Activated B cell treated with CpG ODN at 0.5 μM for 24 hours (primary cell): ENCODE data around the gene EML6. TPM values are rescaled to one million over a fixed set of nuclear protein-coding genes. Genes with fewer than 3 reads are reported as not detected.

Experiments
- ATAC-seq: fragments of 200-7000 bp; cut with Tn5 transposase; one replicate; pipeline ENCODE4 v1.10.0; 2021; ENCODE audit warnings: low read depth, mild to moderate bottlenecking, moderate library complexity
- CTCF ChIA-PET: fragments of 350-600 bp; sonication (Branson Sonifier 250); formaldehyde crosslinking; loops from one replicate; lab custom pipeline; 2021; ENCODE audit warnings: antibody characterized with exemption; lab: Charles Lee
- POLR2A ChIA-PET: fragments of 350-600 bp; sonication (Branson Sonifier 250); formaldehyde crosslinking; loops from one replicate; lab custom pipeline; 2021; ENCODE audit warnings: antibody characterized with exemption; lab: Charles Lee
- DNase-seq: peaks from one replicate; pipeline ENCODE4 v3.0.0; 2022
- H3K27ac Mint-ChIP-seq: one replicate; pipeline ENCODE4 v1.8.0; 2020; ENCODE audit warnings: mixed read lengths
- H3K27me3 Mint-ChIP-seq: one replicate; pipeline ENCODE4 v1.8.0; 2021; ENCODE audit warnings: mixed read lengths
- H3K36me3 Mint-ChIP-seq: one replicate; pipeline ENCODE4 v1.8.0; 2021; ENCODE audit warnings: low read depth, mixed read lengths
- H3K4me1 Mint-ChIP-seq: one replicate; pipeline ENCODE4 v1.8.0; 2021; ENCODE audit warnings: mixed read lengths
- H3K4me3 Mint-ChIP-seq: one replicate; pipeline ENCODE4 v1.8.0; 2020; ENCODE audit warnings: mild to moderate bottlenecking, mixed read lengths
- H3K9me3 Mint-ChIP-seq: one replicate; pipeline ENCODE4 v1.8.0; 2020; ENCODE audit warnings: mixed read lengths
- intact Hi-C: fragments of 100-400 bp; cut with micrococcal nuclease; formaldehyde crosslinking; loops from one replicate; pipeline ENCODE4 v1.15.1; 2024
- total RNA-seq: library from RNA; stranded (reverse); gene quantifications from 2 replicates; pipeline ENCODE4 v1.2.3, GENCODE V29; 2022
- TF ChIP-seq, protein P1 (sequence below): fragments of 200-600 bp; IDR thresholded peaks from one replicate; pipeline ENCODE4 v1.8.0; 2022; ENCODE audit warnings: antibody characterized with exemption, mild to moderate bottlenecking

EML6 gene
- total RNA-seq, 1 donor from 2014 or later: 31.5 TPM

DNA sequence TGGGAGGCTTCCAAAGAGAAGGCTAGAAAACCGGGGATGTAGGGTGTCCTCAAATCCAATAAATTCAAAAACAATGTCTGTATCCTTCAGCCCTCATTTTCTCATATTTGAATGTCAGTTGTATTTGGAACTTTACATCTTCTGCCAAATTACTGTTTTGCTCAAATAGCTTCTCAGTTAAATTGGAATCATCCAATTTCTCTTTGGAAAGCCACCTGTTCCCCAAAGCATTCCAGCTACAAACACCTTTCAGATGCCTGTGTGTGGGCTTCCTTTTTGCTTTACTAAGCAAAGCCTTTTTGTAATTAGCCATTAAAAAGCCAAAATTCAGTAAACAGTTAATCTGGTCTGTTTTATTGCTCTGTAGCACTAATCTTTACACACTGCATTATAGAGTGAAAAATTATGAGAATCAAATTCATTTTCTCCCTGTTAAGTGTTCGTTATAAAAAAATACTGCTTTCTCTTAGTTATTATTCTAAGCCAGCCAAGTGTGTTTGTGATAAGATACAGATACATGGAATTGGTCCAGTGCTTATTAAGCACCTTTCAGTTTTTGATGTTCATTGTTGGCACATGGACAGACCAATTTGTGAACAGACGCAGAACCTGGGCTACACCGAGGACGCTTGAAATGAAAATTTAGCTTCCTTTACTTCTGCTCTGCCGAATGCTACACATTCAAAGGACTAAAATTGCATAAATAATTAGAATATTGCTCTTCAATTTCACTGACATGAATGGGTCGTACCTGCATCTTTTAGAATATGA lies 175.2 kb downstream of the EML6 start:
- H3K4me1 Mint-ChIP-seq: no peaks in the 10 kb centered on the region
- TF ChIP-seq, protein P1, sequence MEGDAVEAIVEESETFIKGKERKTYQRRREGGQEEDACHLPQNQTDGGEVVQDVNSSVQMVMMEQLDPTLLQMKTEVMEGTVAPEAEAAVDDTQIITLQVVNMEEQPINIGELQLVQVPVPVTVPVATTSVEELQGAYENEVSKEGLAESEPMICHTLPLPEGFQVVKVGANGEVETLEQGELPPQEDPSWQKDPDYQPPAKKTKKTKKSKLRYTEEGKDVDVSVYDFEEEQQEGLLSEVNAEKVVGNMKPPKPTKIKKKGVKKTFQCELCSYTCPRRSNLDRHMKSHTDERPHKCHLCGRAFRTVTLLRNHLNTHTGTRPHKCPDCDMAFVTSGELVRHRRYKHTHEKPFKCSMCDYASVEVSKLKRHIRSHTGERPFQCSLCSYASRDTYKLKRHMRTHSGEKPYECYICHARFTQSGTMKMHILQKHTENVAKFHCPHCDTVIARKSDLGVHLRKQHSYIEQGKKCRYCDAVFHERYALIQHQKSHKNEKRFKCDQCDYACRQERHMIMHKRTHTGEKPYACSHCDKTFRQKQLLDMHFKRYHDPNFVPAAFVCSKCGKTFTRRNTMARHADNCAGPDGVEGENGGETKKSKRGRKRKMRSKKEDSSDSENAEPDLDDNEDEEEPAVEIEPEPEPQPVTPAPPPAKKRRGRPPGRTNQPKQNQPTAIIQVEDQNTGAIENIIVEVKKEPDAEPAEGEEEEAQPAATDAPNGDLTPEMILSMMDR: no peak
- H3K9me3 Mint-ChIP-seq: peaks cover 2% of the 10 kb centered on the region
- H3K27ac Mint-ChIP-seq: no peak overlapping the region
- ChIA-PET POLR2A (no interaction called here), CTCF (interaction anchor here (1.2 to 3.9 kb wide), 7 partner anchors 8 to 792 kb away, joined by 3 to 51 read pairs (median 6); no protein-coding TSS in a partner anchor)
- no peak overlapping the region for H3K4me3 Mint-ChIP-seq
- peaks cover 26% of the 10 kb centered on the region for H3K36me3 Mint-ChIP-seq
- DNase-seq (no peak), ATAC-seq (no peak)
- intact Hi-C loops: no loop called here
- H3K27me3 Mint-ChIP-seq: no peaks in the 10 kb centered on the region

DNA sequence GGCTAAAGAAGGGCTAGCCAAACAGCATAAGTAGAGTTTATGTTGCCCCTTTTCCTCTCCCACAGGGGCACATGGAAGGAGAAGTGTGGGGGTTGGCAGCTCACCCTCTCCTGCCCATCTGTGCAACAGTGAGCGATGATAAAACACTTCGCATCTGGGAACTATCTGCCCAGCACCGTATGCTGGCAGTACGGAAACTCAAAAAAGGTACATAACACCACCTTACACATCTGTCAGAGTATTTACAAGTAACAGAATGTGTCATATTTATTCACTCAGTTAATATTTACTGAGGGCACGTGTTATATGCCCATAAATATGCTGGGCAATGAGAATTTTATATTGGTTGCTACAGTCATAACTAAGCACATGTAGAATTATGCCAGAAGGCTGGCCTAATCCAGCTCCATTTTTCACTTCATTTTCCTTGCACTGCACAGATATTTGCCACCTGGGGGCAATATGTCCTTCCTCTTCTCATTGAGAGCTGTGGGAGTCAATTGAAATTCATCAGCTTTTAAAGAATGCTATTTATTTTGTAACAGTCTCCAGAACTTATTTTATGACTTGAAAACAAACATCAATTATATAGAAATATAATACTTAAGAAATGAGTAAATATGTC lies 176.2 kb downstream of the EML6 start:
- TF ChIP-seq, protein P1: no peak
- Mint-ChIP-seq H3K27ac (no peak overlapping the region), H3K27me3 (no peaks in the 10 kb centered on the region), H3K4me1 (no peaks in the 10 kb centered on the region), H3K9me3 (peaks cover 2% of the 10 kb centered on the region), H3K36me3 (peaks cover 22% of the 10 kb centered on the region), H3K4me3 (no peak overlapping the region)
- DNase-seq (no peak), ATAC-seq (no peak)
- intact Hi-C loops: loop anchor here (1.0 to 5.0 kb wide), 3 partner anchors 118 to 276 kb away; no protein-coding TSS in a partner anchor
- POLR2A ChIA-PET: no interaction called here
- CTCF ChIA-PET: interaction anchor here (0.7 to 3.9 kb wide), 11 partner anchors 9 to 793 kb away, joined by 3 to 51 read pairs (median 3); partner anchors contain the start of genes CLHC1 and RPS27A

DNA sequence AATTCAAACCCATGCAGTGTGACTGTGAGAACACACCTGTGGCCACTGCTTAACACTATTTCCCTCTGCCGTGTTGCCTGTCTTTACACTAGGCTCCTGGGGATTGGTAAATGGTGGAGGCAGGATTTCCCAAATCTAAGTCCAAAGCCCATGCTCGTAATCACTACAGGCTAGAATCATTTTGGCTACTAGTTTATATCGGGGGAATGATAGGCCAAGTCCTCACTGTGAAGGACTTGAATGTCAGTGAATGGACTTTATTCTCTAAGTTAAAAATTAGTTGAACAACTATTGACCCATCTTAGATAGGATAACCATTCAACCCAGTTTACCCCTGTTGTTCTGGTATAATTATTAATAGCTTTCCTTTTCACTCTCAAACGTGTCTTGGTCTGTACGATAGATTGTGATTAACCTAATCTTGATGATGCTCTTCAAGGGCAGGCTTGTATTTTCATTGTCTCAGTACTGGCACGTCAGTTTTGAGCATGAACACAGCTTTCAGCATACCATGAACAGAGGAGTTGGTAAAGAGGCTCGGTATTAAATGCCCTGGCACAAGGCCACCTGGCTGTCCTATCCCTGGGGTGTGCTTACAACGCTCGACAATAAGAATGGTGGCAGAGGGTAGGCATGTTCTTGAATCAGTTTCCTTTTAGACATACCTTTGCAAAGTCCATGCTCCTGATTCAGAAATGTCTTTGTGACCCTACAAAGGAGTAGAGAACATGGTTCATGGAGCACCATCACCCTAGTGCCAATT lies 177.9 kb downstream of the EML6 start:
- intact Hi-C loops: loop anchor here (5.0 kb wide), 1 partner anchor 116 kb away; no protein-coding TSS in a partner anchor
- ATAC-seq (no peak), DNase-seq (no peak)
- TF ChIP-seq, protein P1: no peak
- Mint-ChIP-seq H3K4me1 (no peaks in the 10 kb centered on the region), H3K27me3 (no peaks in the 10 kb centered on the region), H3K27ac (no peak overlapping the region), H3K36me3 (peaks cover 6% of the 10 kb centered on the region), H3K9me3 (no peaks in the 10 kb centered on the region), H3K4me3 (no peak overlapping the region)
- POLR2A ChIA-PET: no interaction called here
- CTCF ChIA-PET: interaction anchor here (3.9 kb wide), 1 partner anchor 275 kb away, joined by 51 read pairs; no protein-coding TSS in a partner anchor

DNA sequence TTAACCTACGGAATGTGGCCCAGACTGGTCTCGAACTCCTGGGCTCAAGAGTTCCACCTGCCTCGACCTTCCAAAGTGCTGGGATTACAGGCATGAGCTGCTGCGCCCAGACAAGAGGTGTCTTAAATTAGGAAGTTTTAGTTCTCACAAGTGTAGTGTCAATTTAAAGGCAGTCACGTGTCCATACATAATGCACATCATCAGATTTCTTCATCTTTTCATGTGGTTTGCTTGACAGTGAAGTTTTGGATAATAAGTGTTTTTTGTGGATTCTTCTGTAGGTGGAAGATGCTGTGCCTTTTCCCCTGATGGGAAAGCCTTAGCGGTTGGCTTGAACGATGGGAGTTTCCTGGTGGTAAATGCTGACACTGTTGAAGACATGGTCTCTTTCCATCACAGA lies 179.3 kb downstream of the EML6 start:
- ATAC-seq: no peak
- Mint-ChIP-seq H3K36me3 (peaks cover 5% of the 10 kb centered on the region), H3K4me1 (no peaks in the 10 kb centered on the region), H3K27ac (no peak overlapping the region), H3K4me3 (no peak overlapping the region), H3K27me3 (no peaks in the 10 kb centered on the region), H3K9me3 (no peaks in the 10 kb centered on the region)
- DNase-seq: no peak
- TF ChIP-seq, protein P1: no peak
- POLR2A ChIA-PET: no interaction called here
- intact Hi-C loops: loop anchor here (5.0 kb wide), 1 partner anchor 115 kb away; no protein-coding TSS in a partner anchor
- CTCF ChIA-PET: no interaction called here
